Panc1 (cell line): ENCODE measurements around the gene CHST15. TPM values are rescaled to one million over a fixed set of nuclear protein-coding genes. Genes with fewer than 3 reads are reported as not detected.

Source experiments
- ATAC-seq: fragments of 200-7000 bp; cut with Tn5 transposase; 2 replicates; pipeline ENCODE4 v1.9.1; 2020; ENCODE audit warnings: mild to moderate bottlenecking, moderate library complexity
- BruUV-seq: library from RNA; stranded (reverse); fragments of 400-500 nt; replicated peaks from 2 replicates; lab custom pipeline; 2021; lab: Mats Ljungman, UMichigan
- CTCF ChIA-PET: fragments of 300-600 bp; sonication (Branson Sonifier 250); formaldehyde crosslinking; loops from one replicate; lab custom pipeline; 2022; ENCODE audit warnings: antibody characterized with exemption; lab: Charles Lee
- POLR2A ChIA-PET: fragments of 300-600 bp; sonication (Branson Sonifier 250); formaldehyde crosslinking; loops from one replicate; lab custom pipeline; 2022; ENCODE audit warnings: antibody characterized with exemption; lab: Charles Lee
- DNase-seq: peaks from one replicate; pipeline ENCODE4 v3.0.0-alpha.2; 2010; ENCODE audit warnings: low read depth, low spot score
- H3K27ac ChIP-seq: 2 replicates; pipeline ENCODE4 v1.5.1; 2011; ENCODE audit warnings: mild to moderate bottlenecking, low read length, inconsistent platforms
- H3K27me3 ChIP-seq: fragments of 200-500 bp; sonication (Bioruptor generic); 2 replicates; pipeline ENCODE4 v1.6.0; 2014; ENCODE audit warnings: low read length, inconsistent platforms; ENCODE audit not compliant: control insufficient read depth, insufficient read depth
- H3K36me3 ChIP-seq: fragments of 200-500 bp; sonication (Bioruptor generic); 2 replicates; pipeline ENCODE4 v1.5.1; 2014; ENCODE audit warnings: inconsistent platforms, mild to moderate bottlenecking, low read length, moderate library complexity; ENCODE audit not compliant: control insufficient read depth, insufficient read depth
- H3K4me1 ChIP-seq: 2 replicates; pipeline ENCODE4 v1.5.1; 2011; ENCODE audit warnings: inconsistent platforms, mild to moderate bottlenecking, low read length, moderate library complexity; ENCODE audit not compliant: control insufficient read depth, insufficient read depth
- H3K4me3 ChIP-seq, 2 experiments: 2 replicates each; pipeline ENCODE4 v1.5.1; 2011 to 2012; ENCODE audit warnings: low read depth in 2 of 2, low read length in 2 of 2, mild to moderate bottlenecking in 2 of 2, inconsistent platforms in 1 of 2, moderate library complexity in 1 of 2
- H3K9me3 ChIP-seq: fragments of 200-500 bp; sonication (Bioruptor generic); 2 replicates; pipeline ENCODE4 v1.5.1; 2014; ENCODE audit warnings: low read depth, mild to moderate bottlenecking, inconsistent platforms, low read length, moderate library complexity; ENCODE audit not compliant: control insufficient read depth, insufficient read depth
- CTCF ChIP-seq: fragments of 450-650 bp; IDR thresholded peaks from 2 replicates; pipeline ENCODE4 v1.5.1; 2017; ENCODE audit warnings: mild to moderate bottlenecking
- POLR2AphosphoS5 ChIP-seq: IDR thresholded peaks from 2 replicates; pipeline ENCODE4 v1.6.1; 2012; ENCODE audit warnings: mild to moderate bottlenecking, low read depth, low read length, moderate library complexity
- REST ChIP-seq, 2 experiments: IDR thresholded peaks; 2 replicates each; pipeline ENCODE4 v1.6.1; 2011 to 2012; ENCODE audit warnings: low read depth in 2 of 2, control low read depth in 1 of 2, low read length in 1 of 2, mild to moderate bottlenecking in 1 of 2, moderate library complexity in 1 of 2; ENCODE audit not compliant: insufficient read depth in 1 of 2
- SIN3A ChIP-seq: IDR thresholded peaks from 2 replicates; pipeline ENCODE4 v1.6.1; 2012; ENCODE audit warnings: low read depth, mild to moderate bottlenecking, low read length, moderate library complexity, borderline replicate concordance; ENCODE audit not compliant: insufficient read depth
- TCF7L2 ChIP-seq: IDR thresholded peaks from 2 replicates; pipeline ENCODE4 v1.6.1; 2011; ENCODE audit warnings: mild to moderate bottlenecking, low read depth, low read length, inconsistent platforms
- in situ Hi-C: cut with HindIII; loops from 2 replicates; pipeline ENCODE4 v1.10.0; 2016; ENCODE audit warnings: low sequenced_read_pairs, low pct_unique_long_range_greater_than_20kb
- intact Hi-C: fragments of 100-400 bp; cut with micrococcal nuclease; formaldehyde crosslinking; loops from one replicate; pipeline ENCODE4 v1.10.0; 2022; ENCODE audit not compliant: unreplicated experiment
- total RNA-seq: library from RNA; stranded (reverse); gene quantifications from one replicate; pipeline ENCODE4 v1.2.1, GENCODE V29; 2021; ENCODE audit not compliant: unreplicated experiment

Gene CHST15
- total RNA-seq, 1 experiment from 2014 or later, result 33.2 TPM

- BruUV-seq, result no TSS peak
- no peak for DNase-seq
- no peak for ATAC-seq
- TF ChIP-seq CTCF (no peak), POLR2AphosphoS5 (no peak), SIN3A (no peak), TCF7L2 (no peak), REST (IDR thresholded peaks at IDR 0.05; ENCODE audit: insufficient read depth in 1 of 2, low read depth in 2 of 2, low read length in 1 of 2) (no peak)
- POLR2A ChIA-PET, result no interaction called here
- H3K9me3 ChIP-seq, result no peaks in the 10 kb centered on the region
- CTCF ChIA-PET, result no interaction called here
- H3K4me3 ChIP-seq, result no peak overlapping the region
- in situ Hi-C loops, result no loop called here
- H3K4me1 ChIP-seq, result peaks cover 10% of the 10 kb centered on the region
- no peaks in the 10 kb centered on the region for H3K36me3 ChIP-seq
- H3K27ac ChIP-seq, result no peak overlapping the region; the same call in 1 of the 2 replicates
- no peaks in the 10 kb centered on the region for H3K27me3 ChIP-seq
- intact Hi-C loops, result no loop called here
Measured at GRCh38 chr10:124117511-124117785, 24.1 kb upstream of the CHST15 start.

GRCh38 chr10:124116771-124117510 is 23.5 kb upstream of the CHST15 start:
- Histone ChIP-seq H3K4me1 (peaks cover 10% of the 10 kb centered on the region), H3K27ac (no peak overlapping the region; the same call in 1 of the 2 replicates), H3K4me3 (no peak overlapping the region), H3K36me3 (no peaks in the 10 kb centered on the region), H3K9me3 (no peaks in the 10 kb centered on the region), H3K27me3 (no peaks in the 10 kb centered on the region)
- intact Hi-C loops (no loop called here), in situ Hi-C loops (no loop called here)
- TF ChIP-seq REST (IDR thresholded peaks at IDR 0.05; ENCODE audit: insufficient read depth in 1 of 2, low read depth in 2 of 2, low read length in 1 of 2) (no peak), CTCF (no peak), SIN3A (no peak), TCF7L2 (no peak), POLR2AphosphoS5 (no peak)
- ATAC-seq, result no peak
- DNase-seq, result no peak
- BruUV-seq, result no TSS peak
- CTCF ChIA-PET, result no interaction called here
- POLR2A ChIA-PET, result no interaction called here
